Neural cell (in vitro differentiated cells): ENCODE results near the gene CCS.

Source experiments
- POLR2AphosphoS5 ChIP-seq: IDR thresholded peaks from 2 replicates; pipeline ENCODE4 v1.6.1; 2012
- TF ChIP-seq, protein P1 (sequence below): fragments of 450-650 bp; IDR thresholded peaks from 2 replicates; pipeline ENCODE4 v1.5.1; 2014; ENCODE audit warnings: antibody characterized with exemption, mild to moderate bottlenecking, moderate library complexity; ENCODE audit not compliant: poor library complexity, severe bottlenecking

DNA sequence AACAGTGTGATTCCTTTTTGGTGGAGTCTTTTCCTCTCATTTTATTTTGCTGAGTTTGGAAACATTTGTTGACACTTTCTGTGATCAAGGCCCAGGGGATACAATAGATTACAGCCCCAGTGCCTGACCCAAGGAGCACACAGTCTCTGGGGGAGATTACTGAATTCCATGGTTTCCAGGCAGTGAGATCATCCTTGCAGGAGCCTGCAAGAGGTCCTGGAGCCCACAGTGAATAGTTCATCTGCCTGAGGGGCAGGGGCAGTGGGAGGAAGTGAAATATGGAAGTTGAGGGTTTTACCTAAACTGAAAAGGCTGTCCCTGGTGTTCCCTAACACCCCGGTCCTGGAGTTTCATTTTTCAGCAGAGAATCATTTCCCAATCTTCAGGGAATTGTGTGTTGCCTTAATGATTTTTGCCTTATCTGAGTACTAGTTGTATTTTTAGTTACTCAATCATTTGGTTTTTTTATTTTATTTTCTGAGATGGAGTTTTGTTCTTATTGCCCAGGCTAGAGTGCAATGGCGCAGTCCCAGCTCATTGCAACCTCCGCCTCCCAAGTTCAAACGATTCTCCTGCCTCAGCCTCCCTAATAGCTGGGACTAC, 7.7 kb downstream of the CCS start:
- TF ChIP-seq POLR2AphosphoS5 = no peak
- TF ChIP-seq, protein P1, sequence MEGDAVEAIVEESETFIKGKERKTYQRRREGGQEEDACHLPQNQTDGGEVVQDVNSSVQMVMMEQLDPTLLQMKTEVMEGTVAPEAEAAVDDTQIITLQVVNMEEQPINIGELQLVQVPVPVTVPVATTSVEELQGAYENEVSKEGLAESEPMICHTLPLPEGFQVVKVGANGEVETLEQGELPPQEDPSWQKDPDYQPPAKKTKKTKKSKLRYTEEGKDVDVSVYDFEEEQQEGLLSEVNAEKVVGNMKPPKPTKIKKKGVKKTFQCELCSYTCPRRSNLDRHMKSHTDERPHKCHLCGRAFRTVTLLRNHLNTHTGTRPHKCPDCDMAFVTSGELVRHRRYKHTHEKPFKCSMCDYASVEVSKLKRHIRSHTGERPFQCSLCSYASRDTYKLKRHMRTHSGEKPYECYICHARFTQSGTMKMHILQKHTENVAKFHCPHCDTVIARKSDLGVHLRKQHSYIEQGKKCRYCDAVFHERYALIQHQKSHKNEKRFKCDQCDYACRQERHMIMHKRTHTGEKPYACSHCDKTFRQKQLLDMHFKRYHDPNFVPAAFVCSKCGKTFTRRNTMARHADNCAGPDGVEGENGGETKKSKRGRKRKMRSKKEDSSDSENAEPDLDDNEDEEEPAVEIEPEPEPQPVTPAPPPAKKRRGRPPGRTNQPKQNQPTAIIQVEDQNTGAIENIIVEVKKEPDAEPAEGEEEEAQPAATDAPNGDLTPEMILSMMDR = no peak
